ENCODE results near the gene NDST3. TPM values are rescaled to one million over a fixed set of nuclear protein-coding genes. Genes with fewer than 3 reads are reported as not detected.

Gene NDST3
- total and polyA plus RNA-seq, 8 donors, result 0.13 to 1.5 (median 0.37) TPM; not detected in 3

DNA sequence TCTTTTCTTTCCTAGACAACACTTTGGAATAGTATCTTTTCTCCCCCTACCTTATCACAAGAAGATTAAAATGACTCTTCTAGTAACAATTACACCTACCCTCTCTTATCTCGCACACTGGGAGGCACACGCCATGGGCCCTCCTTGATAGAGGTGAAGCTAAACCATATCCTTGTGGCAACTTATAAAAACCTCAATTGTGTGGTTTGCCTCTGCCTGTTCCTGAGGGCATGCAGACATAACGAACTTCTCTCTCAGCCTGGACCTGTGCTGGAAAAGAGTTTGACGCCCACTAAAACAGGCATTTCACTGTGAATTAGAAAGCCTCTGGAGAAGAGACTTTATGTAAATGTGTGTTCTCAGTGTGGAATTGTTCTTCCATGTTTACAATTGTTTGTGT is 141.2 kb downstream of the NDST3 start:
- no peak overlapping the region for H3K4me3 ChIP-seq
- intact Hi-C loops (cut with DNase I; ENCODE audit: low total_unique reads), result no loop called here
- H3K27me3 ChIP-seq, result no peaks in the 10 kb centered on the region
- H3K4me1 ChIP-seq, result no peaks in the 10 kb centered on the region
- no peak overlapping the region for H3K27ac ChIP-seq
- 43 to 71% (median 60%) methylated on average over 4 of the region's 4 CpGs for WGBS, 5 donors
- TF ChIP-seq CTCF (IDR thresholded peaks at IDR 0.05), result no peak
- no peak for TF ChIP-seq POLR2AphosphoS5 (IDR thresholded peaks at IDR 0.05)
- no peak for TF ChIP-seq EP300 (IDR thresholded peaks at IDR 0.05)
- TF ChIP-seq POLR2A (IDR thresholded peaks at IDR 0.05), result no peak
- no peaks in the 10 kb centered on the region for H3K36me3 ChIP-seq
- DNase-seq, result no peak
- no peaks in the 10 kb centered on the region for H3K9me3 ChIP-seq

GRCh38 chr4:118177126-118177525 is 142.8 kb downstream of the NDST3 start:
- no peaks in the 10 kb centered on the region for H3K9me3 ChIP-seq
- H3K27me3 ChIP-seq, result no peaks in the 10 kb centered on the region
- H3K4me3 ChIP-seq, result no peak overlapping the region
- no peak overlapping the region for H3K27ac ChIP-seq
- TF ChIP-seq EP300 (IDR thresholded peaks at IDR 0.05) (no peak), POLR2A (IDR thresholded peaks at IDR 0.05) (no peak), POLR2AphosphoS5 (IDR thresholded peaks at IDR 0.05) (no peak), CTCF (IDR thresholded peaks at IDR 0.05) (no peak)
- H3K4me1 ChIP-seq, result no peaks in the 10 kb centered on the region
- intact Hi-C loops (cut with DNase I; ENCODE audit: low total_unique reads), result no loop called here
- no peak for DNase-seq
- H3K36me3 ChIP-seq, result no peaks in the 10 kb centered on the region

DNA sequence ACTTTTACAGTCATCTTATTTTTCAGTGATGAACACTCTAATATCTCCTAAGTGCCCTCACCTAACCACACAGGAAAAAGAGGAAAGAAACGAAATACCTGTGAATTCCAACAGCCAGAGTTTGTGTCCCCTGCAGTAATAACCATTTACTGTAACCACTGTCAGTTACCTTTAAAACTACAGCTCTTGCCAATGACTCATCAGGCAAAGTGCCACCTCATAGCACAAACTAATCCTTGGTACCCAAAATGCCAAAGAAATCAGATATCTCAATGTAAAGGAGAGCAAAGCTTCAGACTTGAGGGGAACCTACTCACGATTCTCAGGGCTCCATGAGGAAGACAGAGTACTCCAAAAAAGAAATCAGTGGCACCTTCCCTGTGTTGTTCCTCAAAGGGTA is 146.5 kb downstream of the NDST3 start:
- TF ChIP-seq POLR2A (IDR thresholded peaks at IDR 0.05) (no peak), CTCF (IDR thresholded peaks at IDR 0.05) (no peak), POLR2AphosphoS5 (IDR thresholded peaks at IDR 0.05) (no peak), EP300 (IDR thresholded peaks at IDR 0.05) (no peak)
- Histone ChIP-seq H3K9me3 (no peaks in the 10 kb centered on the region), H3K27me3 (no peaks in the 10 kb centered on the region), H3K27ac (no peak overlapping the region), H3K4me1 (no peaks in the 10 kb centered on the region), H3K36me3 (no peaks in the 10 kb centered on the region), H3K4me3 (no peak overlapping the region)
- DNase-seq, result no peak
- intact Hi-C loops (cut with DNase I; ENCODE audit: low total_unique reads), result no loop called here
- WGBS, 5 donors, result 69 to 78% (median 75%) methylated on average over 2 of the region's 2 CpGs

DNA sequence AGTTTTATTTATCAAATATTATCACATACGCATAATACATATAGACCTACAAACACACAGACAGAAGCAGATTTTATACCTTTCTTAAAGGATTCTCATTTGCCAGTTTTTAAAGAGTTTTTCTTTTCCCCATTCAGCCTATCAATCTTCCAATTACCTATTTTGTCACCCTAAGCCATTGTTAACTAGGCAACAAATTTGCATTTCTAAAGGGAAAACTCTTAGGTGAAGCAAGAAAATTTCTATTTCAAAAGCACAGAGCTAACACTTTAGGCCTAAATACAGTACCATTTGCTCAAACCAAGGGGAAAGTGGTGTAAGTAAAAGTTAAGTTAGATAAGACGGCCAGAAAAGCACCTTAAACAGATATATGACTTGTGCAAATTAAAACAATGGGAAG is 156.6 kb downstream of the NDST3 start:
- Histone ChIP-seq H3K27me3 (no peaks in the 10 kb centered on the region), H3K4me1 (no peaks in the 10 kb centered on the region), H3K9me3 (peaks cover 0 to 15% (median 0%) of the 10 kb centered on the region in 4 donors), H3K27ac (no peak overlapping the region), H3K4me3 (no peak overlapping the region), H3K36me3 (no peaks in the 10 kb centered on the region)
- 82 to 90% (median 86%) methylated on average over 2 of the region's 2 CpGs for WGBS, 5 donors
- DNase-seq, result no peak
- intact Hi-C loops (cut with DNase I; ENCODE audit: low total_unique reads), result no loop called here
- TF ChIP-seq POLR2AphosphoS5 (IDR thresholded peaks at IDR 0.05), result no peak
- TF ChIP-seq CTCF (IDR thresholded peaks at IDR 0.05), result no peak
- no peak for TF ChIP-seq POLR2A (IDR thresholded peaks at IDR 0.05)
- no peak for TF ChIP-seq EP300 (IDR thresholded peaks at IDR 0.05)
